SK-N-SH (cell line): ENCODE data around the gene BBX. TPM values are rescaled to one million over a fixed set of nuclear protein-coding genes. Genes with fewer than 3 reads are reported as not detected.

Source experiments
- CTCF ChIA-PET: fragments of 300-600, 350-600 bp; formaldehyde crosslinking; extraction: SDS; loops from one replicate; lab custom pipeline; 2021; lab: Yijun Ruan, JAX
- POLR2A ChIA-PET: fragments of 350-600 bp; sonication (Branson Sonifier 250); formaldehyde crosslinking; extraction: SDS; loops from one replicate; lab custom pipeline; 2020; ENCODE audit warnings: antibody characterized with exemption, inconsistent platforms; lab: Yijun Ruan, JAX
- DNase-seq: peaks from one replicate; pipeline ENCODE4 v3.0.0; 2012
- H2AFZ ChIP-seq: fragments of 200-600 bp; sonication (generic); 2 replicates; pipeline ENCODE4 v1.8.1; 2016; ENCODE audit warnings: antibody characterized with exemption, mild to moderate bottlenecking, low read depth
- H3F3A ChIP-seq: fragments of 200-600 bp; sonication (generic); replicated peaks from 2 replicates; pipeline ENCODE3; 2016; ENCODE audit warnings: antibody characterized with exemption, mild to moderate bottlenecking; ENCODE audit not compliant: insufficient read depth
- H3K27ac ChIP-seq, 2 experiments: fragments of 200-500 bp in 1 of 2; fragments of 200-600 bp in 1 of 2; sonication (Bioruptor generic) in 1 of 2; sonication (generic), shearing (Covaris generic) in 1 of 2; 2 replicates each; pipeline versions ENCODE4 v1.5.1 to v1.6.1; 2014 to 2016; ENCODE audit warnings: low read depth in 2 of 2, inconsistent platforms in 1 of 2, low read length in 1 of 2, mild to moderate bottlenecking in 1 of 2, mixed read lengths in 1 of 2
- H3K27me3 ChIP-seq: fragments of 200-600 bp; sonication (generic), shearing (Covaris generic); 2 replicates; pipeline ENCODE4 v1.6.1; 2016; ENCODE audit warnings: mixed run types; ENCODE audit not compliant: insufficient read depth
- H3K36me3 ChIP-seq, 2 experiments: fragments of 200-500 bp in 1 of 2; fragments of 200-600 bp in 1 of 2; sonication (Bioruptor generic) in 1 of 2; sonication (generic) in 1 of 2; replicated peaks in 1 of 2; 2 replicates each; pipeline versions ENCODE3 to v1.5.1; 2014 to 2016; ENCODE audit warnings: low read length in 1 of 2, mild to moderate bottlenecking in 1 of 2; ENCODE audit not compliant: insufficient read depth in 2 of 2, control insufficient read depth in 1 of 2
- H3K4me1 ChIP-seq, 2 experiments: fragments of 200-500 bp in 1 of 2; fragments of 200-600 bp in 1 of 2; sonication (Bioruptor generic) in 1 of 2; sonication (generic), shearing (Covaris generic) in 1 of 2; 2 replicates each; pipeline versions ENCODE4 v1.5.1 to v1.6.1; 2014 to 2016; ENCODE audit warnings: low read depth in 1 of 2, low read length in 1 of 2, mixed run types in 1 of 2; ENCODE audit not compliant: insufficient read depth in 2 of 2, control insufficient read depth in 1 of 2
- H3K4me2 ChIP-seq: fragments of 200-600 bp; sonication (generic), shearing (Covaris generic); 2 replicates; pipeline ENCODE4 v1.6.1; 2017; ENCODE audit warnings: mixed run types
- H3K4me3 ChIP-seq, 2 experiments: fragments of 200-500 bp in 1 of 2; fragments of 200-600 bp in 1 of 2; sonication (Bioruptor generic) in 1 of 2; sonication (generic), shearing (Covaris generic) in 1 of 2; 2 replicates each; pipeline versions ENCODE4 v1.5.1 to v1.8.1; 2014 to 2016; ENCODE audit warnings: low read depth in 2 of 2, inconsistent platforms in 1 of 2, low read length in 1 of 2, mild to moderate bottlenecking in 1 of 2, mixed read lengths in 1 of 2, moderate library complexity in 1 of 2
- H3K79me2 ChIP-seq: fragments of 200-600 bp; sonication (generic); 2 replicates; pipeline ENCODE4 v1.8.1; 2017; ENCODE audit warnings: mild to moderate bottlenecking; ENCODE audit not compliant: insufficient read depth
- H3K9ac ChIP-seq: fragments of 200-600 bp; sonication (generic); 2 replicates; pipeline ENCODE4 v1.6.1; 2017; ENCODE audit warnings: mixed run types
- H3K9me2 ChIP-seq: fragments of 200-600 bp; sonication (generic); 2 replicates; pipeline ENCODE4 v1.6.1; 2017; ENCODE audit warnings: mixed run types
- H3K9me3 ChIP-seq: fragments of 200-600 bp; sonication (generic); 2 replicates; pipeline ENCODE4 v1.6.1; 2017; ENCODE audit warnings: mixed run types, mild to moderate bottlenecking, moderate library complexity
- H4K20me1 ChIP-seq: fragments of 200-600 bp; sonication (generic); 2 replicates; pipeline ENCODE4 v1.6.1; 2017; ENCODE audit warnings: mild to moderate bottlenecking, mixed run types; ENCODE audit not compliant: insufficient read depth
- ELF1 ChIP-seq: IDR thresholded peaks from 2 replicates; pipeline ENCODE4 v1.4.0; 2012
- GABPA ChIP-seq: IDR thresholded peaks from 2 replicates; pipeline ENCODE4 v1.4.0; 2012; ENCODE audit warnings: low read depth, mild to moderate bottlenecking
- GATA2 ChIP-seq: sonication (generic); formaldehyde crosslinking; IDR thresholded peaks from 2 replicates; pipeline ENCODE4 v1.5.0; 2020; ENCODE audit warnings: mild to moderate bottlenecking, missing genetic modification reagents
- JUND ChIP-seq: IDR thresholded peaks from 2 replicates; pipeline ENCODE4 v1.4.0; 2012
- MAX ChIP-seq: IDR thresholded peaks from 2 replicates; pipeline ENCODE4 v1.4.0; 2012; ENCODE audit warnings: low read depth
- MEF2A ChIP-seq: IDR thresholded peaks from 2 replicates; pipeline ENCODE4 v1.4.0; 2012; ENCODE audit warnings: low read depth, borderline replicate concordance
- MXI1 ChIP-seq: IDR thresholded peaks from 2 replicates; pipeline ENCODE4 v1.6.1; 2012; ENCODE audit warnings: mild to moderate bottlenecking, low read depth, low read length, improper control_type of control experiment
- NFIC ChIP-seq: IDR thresholded peaks from 2 replicates; pipeline ENCODE4 v1.4.0; 2012; ENCODE audit warnings: borderline replicate concordance
- NRF1 ChIP-seq: IDR thresholded peaks from 2 replicates; pipeline ENCODE4 v1.6.1; 2012; ENCODE audit warnings: low read depth, mild to moderate bottlenecking, low read length
- RAD21 ChIP-seq: IDR thresholded peaks from 2 replicates; pipeline ENCODE4 v1.6.1; 2012; ENCODE audit warnings: mild to moderate bottlenecking, low read length
- REST ChIP-seq: IDR thresholded peaks from 2 replicates; pipeline ENCODE4 v1.6.1; 2012; ENCODE audit warnings: mild to moderate bottlenecking, low read depth, low read length, moderate library complexity
- RXRA ChIP-seq: IDR thresholded peaks from 2 replicates; pipeline ENCODE4 v1.4.0; 2012; ENCODE audit warnings: low read depth, mild to moderate bottlenecking, borderline replicate concordance
- SIN3A ChIP-seq: IDR thresholded peaks from 2 replicates; pipeline ENCODE4 v1.6.1; 2012; ENCODE audit warnings: low read depth, mild to moderate bottlenecking, low read length, moderate library complexity, borderline replicate concordance
- TAF1 ChIP-seq: IDR thresholded peaks from 2 replicates; pipeline ENCODE4 v1.6.1; 2012; ENCODE audit warnings: low read depth, mild to moderate bottlenecking, low read length, moderate library complexity, borderline replicate concordance
- TCF12 ChIP-seq: IDR thresholded peaks from 2 replicates; pipeline ENCODE4 v1.4.0; 2012
- TEAD4 ChIP-seq: IDR thresholded peaks from 2 replicates; pipeline ENCODE4 v1.4.0; 2012; ENCODE audit warnings: mild to moderate bottlenecking, borderline replicate concordance; ENCODE audit not compliant: insufficient read depth
- USF1 ChIP-seq: IDR thresholded peaks from 2 replicates; pipeline ENCODE4 v1.4.0; 2012; ENCODE audit warnings: low read depth, borderline replicate concordance
- USF2 ChIP-seq: fragments of 150-350 bp; IDR thresholded peaks from 2 replicates; pipeline ENCODE4 v1.6.1; 2017; ENCODE audit warnings: antibody characterized with exemption, low read length, low read depth, borderline replicate concordance
- YY1 ChIP-seq: IDR thresholded peaks from 2 replicates; pipeline ENCODE4 v1.4.0; 2012; ENCODE audit warnings: low read depth, mild to moderate bottlenecking
- WGBS: methylation state at CpG from one replicate; pipeline ENCODE4 v1.1.6; 2017; ENCODE audit warnings: low lambda C conversion rate; 5-methylcytosine and 5-hydroxymethylcytosine counted together
- polyA plus RNA-seq, 3 experiments: library from polyadenylated mRNA; depleted of rRNA; stranded (reverse); fragments of >200 nt; gene quantifications; 2 replicates each; pipeline ENCODE4 v1.2.3, GENCODE V29; 2012
- TF ChIP-seq, protein P1 (sequence below): fragments of 150-350 bp; IDR thresholded peaks from 2 replicates; pipeline ENCODE4 v1.6.1; 2016; ENCODE audit warnings: mild to moderate bottlenecking, low read depth, low read length
- TF ChIP-seq, protein P2 (sequence below): fragments of 200-600 bp; sonication (generic); IDR thresholded peaks from 2 replicates; pipeline ENCODE4 v1.6.1; 2017; ENCODE audit warnings: antibody characterized with exemption, mild to moderate bottlenecking, moderate library complexity

BBX gene
- polyA plus RNA-seq, 1 of the 3 experiments (the other 2 are of a cell fraction): 14.2 TPM

- H3K36me3 ChIP-seq: no peaks in the 10 kb centered on the region
- H3K4me1 ChIP-seq: peaks cover 0 to 4% of the 10 kb centered on the region in 2 experiments; a peak in 1 of 4 replicates
- no peak overlapping the region for H2AFZ ChIP-seq
- H3K4me2 ChIP-seq: no peak overlapping the region
- ChIA-PET POLR2A (no interaction called here), CTCF (interaction anchor here (0.7 to 1.0 kb wide), 2 partner anchors 30 to 347 kb away, joined by 3 read pairs; no protein-coding TSS in a partner anchor)
- H3K79me2 ChIP-seq: no peaks in the 10 kb centered on the region
- H3K27me3 ChIP-seq: no peaks in the 10 kb centered on the region
- H4K20me1 ChIP-seq: no peaks in the 10 kb centered on the region
- H3K9ac ChIP-seq: no peak overlapping the region
- WGBS: 73% methylated on average over 1 of the region's 1 CpG
- TF ChIP-seq USF2: no peak
- TF ChIP-seq TEAD4: no peak
- no peak for TF ChIP-seq ELF1
- TF ChIP-seq SIN3A: no peak
- no peak for TF ChIP-seq GABPA
- TF ChIP-seq TAF1: no peak
- no peak for TF ChIP-seq YY1
- no peak for TF ChIP-seq MXI1
- H3K9me3 ChIP-seq: no peaks in the 10 kb centered on the region
- H3K27ac ChIP-seq: no peak overlapping the region
- no peaks in the 10 kb centered on the region for H3K9me2 ChIP-seq
- no peak for DNase-seq
- no peaks in the 10 kb centered on the region for H3F3A ChIP-seq
- no peak overlapping the region for H3K4me3 ChIP-seq
Observed at GRCh38 chr3:107581230-107581629, 58.5 kb downstream of the BBX start.

DNA sequence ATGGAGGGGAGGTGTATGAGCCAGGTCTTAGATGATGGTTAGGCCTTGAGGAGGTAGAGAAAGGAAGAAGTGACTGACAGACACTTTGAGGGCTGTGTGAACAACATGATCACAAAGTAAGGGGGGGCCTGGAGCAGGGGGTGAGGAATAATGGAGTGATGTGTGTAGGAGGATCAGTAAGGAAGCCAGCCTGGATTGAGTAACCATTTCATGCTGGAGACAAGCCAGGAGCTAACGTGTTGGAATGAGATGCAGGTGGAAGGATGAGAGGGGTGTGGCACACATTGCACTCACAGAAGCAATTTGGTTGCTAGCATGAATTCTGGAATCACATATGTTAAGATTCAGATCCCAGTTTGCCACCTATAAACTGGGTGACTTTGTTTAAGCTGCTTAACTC lies 65.5 kb downstream of the BBX start:
- Histone ChIP-seq H3K9ac (no peak overlapping the region), H3K36me3 (no peaks in the 10 kb centered on the region), H3K4me1 (no peaks in the 10 kb centered on the region; a peak in 1 of 4 replicates), H3K27me3 (no peaks in the 10 kb centered on the region), H3K79me2 (no peaks in the 10 kb centered on the region), H3F3A (no peaks in the 10 kb centered on the region), H3K9me3 (no peaks in the 10 kb centered on the region), H3K4me3 (no peak overlapping the region), H3K4me2 (no peak overlapping the region), H3K9me2 (no peaks in the 10 kb centered on the region), H2AFZ (no peak overlapping the region), H3K27ac (no peak overlapping the region), H4K20me1 (no peaks in the 10 kb centered on the region)
- DNase-seq: no peak
- WGBS: 90% methylated on average over 1 of the region's 1 CpG
- CTCF ChIA-PET: interaction anchor here (0.8 to 2.4 kb wide), 3 partner anchors 14 to 316 kb away, joined by 3 to 9 read pairs (median 3); no protein-coding TSS in a partner anchor
- POLR2A ChIA-PET: no interaction called here
- no peak for TF ChIP-seq USF1
- no peak for TF ChIP-seq NFIC
- TF ChIP-seq, protein P1, sequence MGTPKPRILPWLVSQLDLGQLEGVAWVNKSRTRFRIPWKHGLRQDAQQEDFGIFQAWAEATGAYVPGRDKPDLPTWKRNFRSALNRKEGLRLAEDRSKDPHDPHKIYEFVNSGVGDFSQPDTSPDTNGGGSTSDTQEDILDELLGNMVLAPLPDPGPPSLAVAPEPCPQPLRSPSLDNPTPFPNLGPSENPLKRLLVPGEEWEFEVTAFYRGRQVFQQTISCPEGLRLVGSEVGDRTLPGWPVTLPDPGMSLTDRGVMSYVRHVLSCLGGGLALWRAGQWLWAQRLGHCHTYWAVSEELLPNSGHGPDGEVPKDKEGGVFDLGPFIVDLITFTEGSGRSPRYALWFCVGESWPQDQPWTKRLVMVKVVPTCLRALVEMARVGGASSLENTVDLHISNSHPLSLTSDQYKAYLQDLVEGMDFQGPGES: no peak
- TF ChIP-seq RAD21: no peak
- TF ChIP-seq ELF1: no peak
- no peak for TF ChIP-seq REST
- TF ChIP-seq NRF1: no peak
- no peak for TF ChIP-seq TCF12
- no peak for TF ChIP-seq MEF2A
- no peak for TF ChIP-seq JUND
- TF ChIP-seq, protein P2, sequence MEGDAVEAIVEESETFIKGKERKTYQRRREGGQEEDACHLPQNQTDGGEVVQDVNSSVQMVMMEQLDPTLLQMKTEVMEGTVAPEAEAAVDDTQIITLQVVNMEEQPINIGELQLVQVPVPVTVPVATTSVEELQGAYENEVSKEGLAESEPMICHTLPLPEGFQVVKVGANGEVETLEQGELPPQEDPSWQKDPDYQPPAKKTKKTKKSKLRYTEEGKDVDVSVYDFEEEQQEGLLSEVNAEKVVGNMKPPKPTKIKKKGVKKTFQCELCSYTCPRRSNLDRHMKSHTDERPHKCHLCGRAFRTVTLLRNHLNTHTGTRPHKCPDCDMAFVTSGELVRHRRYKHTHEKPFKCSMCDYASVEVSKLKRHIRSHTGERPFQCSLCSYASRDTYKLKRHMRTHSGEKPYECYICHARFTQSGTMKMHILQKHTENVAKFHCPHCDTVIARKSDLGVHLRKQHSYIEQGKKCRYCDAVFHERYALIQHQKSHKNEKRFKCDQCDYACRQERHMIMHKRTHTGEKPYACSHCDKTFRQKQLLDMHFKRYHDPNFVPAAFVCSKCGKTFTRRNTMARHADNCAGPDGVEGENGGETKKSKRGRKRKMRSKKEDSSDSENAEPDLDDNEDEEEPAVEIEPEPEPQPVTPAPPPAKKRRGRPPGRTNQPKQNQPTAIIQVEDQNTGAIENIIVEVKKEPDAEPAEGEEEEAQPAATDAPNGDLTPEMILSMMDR: no peak
- TF ChIP-seq GATA2 (CRISPR knock-in tag): no peak
- TF ChIP-seq MAX: no peak
- no peak for TF ChIP-seq RXRA
